ENCODE data around the gene GBP1.
"Not testable (repeated sequence)": the region's sequence is repeated elsewhere in the genome, so short reads cannot be mapped to it uniquely, and the experiment has no call there.

Gene GBP1

GRCh38 chr1:89065079-89065868, at the start of gene GBP1:
Gene GBP1 (minus strand): TSS chr1:89065208. CDS start chr1:89063234, 1,974 bp downstream.
- DNase-seq: no peak

- no peak for DNase-seq
These were observed 49.7 kb upstream of the GBP1 start for GRCh38 chr1:89114662-89115061.

GRCh38 chr1:89112871-89113613, 48.0 kb upstream of the GBP1 start:
- DNase-seq: no peak

GRCh38 chr1:89104687-89105086, 39.7 kb upstream of the GBP1 start:
- no peak for DNase-seq

- no peak for DNase-seq
These were observed 39.1 kb upstream of the GBP1 start for GRCh38 chr1:89104147-89104546.

- DNase-seq: no peak
These were observed 37.0 kb upstream of the GBP1 start for GRCh38 chr1:89102021-89102420.

GRCh38 chr1:89100412-89100811, 35.4 kb upstream of the GBP1 start:
- DNase-seq: no peak

- DNase-seq: no peak
These were observed 33.8 kb upstream of the GBP1 start for GRCh38 chr1:89098857-89099256.

- no peak for DNase-seq
These were observed 30.7 kb upstream of the GBP1 start for GRCh38 chr1:89095737-89096136.

- DNase-seq: no peak
These were observed 25.0 kb upstream of the GBP1 start for GRCh38 chr1:89089962-89090361.

- no peak for DNase-seq
These were observed 23.6 kb upstream of the GBP1 start for GRCh38 chr1:89088572-89088971.

GRCh38 chr1:89087241-89087640, 22.2 kb upstream of the GBP1 start:
- DNase-seq: no peak

GRCh38 chr1:89085781-89086180, 20.8 kb upstream of the GBP1 start:
- no peak for DNase-seq

- DNase-seq: no peak
These were observed 16.0 kb upstream of the GBP1 start for GRCh38 chr1:89081005-89081404.

GRCh38 chr1:89080068-89080467, 15.1 kb upstream of the GBP1 start:
- not testable (repeated sequence) for DNase-seq

- DNase-seq: not testable (repeated sequence)
These were observed 7.6 kb upstream of the GBP1 start for GRCh38 chr1:89072466-89073065.

- no peak for DNase-seq
These were observed 5.5 kb upstream of the GBP1 start for GRCh38 chr1:89070509-89070908.

- DNase-seq: no peak
These were observed 4.9 kb upstream of the GBP1 start for GRCh38 chr1:89069951-89070350.

- DNase-seq: no peak
These were observed 3.3 kb upstream of the GBP1 start for GRCh38 chr1:89068291-89068690.

- DNase-seq: no peak
These were observed 376 bp downstream of the GBP1 start for GRCh38 chr1:89064632-89065031.

GRCh38 chr1:89063094-89063493, 1.9 kb downstream of the GBP1 start:
- no peak for DNase-seq

GRCh38 chr1:89060091-89060490, 4.9 kb downstream of the GBP1 start:
- no peak for DNase-seq

- no peak for DNase-seq
These were observed 13.1 kb downstream of the GBP1 start for GRCh38 chr1:89051955-89052312.
